HG03280 (cell line): ENCODE measurements around the gene LRIF1.

Experiments
- ATAC-seq: cut with Tn5 transposase; IDR thresholded peaks from one replicate; pipeline ENCODE4 v1.9.1; 2021; ENCODE audit warnings: mild to moderate bottlenecking, moderate library complexity; ENCODE audit not compliant: unreplicated experiment

LRIF1 gene

DNA sequence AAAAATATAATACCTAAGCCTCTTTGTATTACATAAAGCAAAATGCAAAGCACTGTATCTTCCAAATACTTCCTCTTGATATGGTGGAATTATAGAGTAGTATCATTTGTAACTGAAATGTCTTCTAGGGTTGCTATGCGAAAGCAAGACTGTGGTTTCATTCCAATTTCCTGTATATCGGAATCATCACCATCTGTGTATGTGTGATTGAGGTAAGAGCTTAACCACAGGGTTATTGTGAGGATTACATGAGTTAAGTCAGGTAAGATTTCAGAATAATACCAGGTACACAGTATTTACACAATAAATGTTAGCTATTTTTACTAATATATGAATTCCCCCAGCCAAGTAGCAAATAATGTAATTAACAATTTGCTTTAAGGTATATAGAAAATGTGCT is 66.0 kb downstream of the LRIF1 start:
- ATAC-seq = no peak
